Mesenchymal stem cell (in vitro differentiated cells and primary cell): ENCODE measurements around the gene DUOXA2.

Source experiments
- DNase-seq: peaks from one replicate; pipeline ENCODE4 v3.0.0-alpha.2; 2013
- H2AFZ ChIP-seq: one replicate; pipeline ENCODE4 v1.6.1; 2013; ENCODE audit warnings: low read depth, mild to moderate bottlenecking, control low read depth, inconsistent platforms, low read length, moderate library complexity
- H2AK5ac ChIP-seq: 2 replicates; pipeline ENCODE4 v1.6.1; 2013; ENCODE audit warnings: low read length, moderate library complexity, mild to moderate bottlenecking, inconsistent platforms; ENCODE audit not compliant: severe bottlenecking
- H2BK120ac ChIP-seq: one replicate; pipeline ENCODE4 v1.6.1; 2013; ENCODE audit warnings: low read depth, mild to moderate bottlenecking, inconsistent platforms, low read length, moderate library complexity
- H2BK12ac ChIP-seq, 2 experiments: one replicate each; pipeline ENCODE4 v1.6.1; 2013; ENCODE audit warnings: inconsistent platforms in 2 of 2, low read length in 2 of 2, mild to moderate bottlenecking in 2 of 2, moderate library complexity in 2 of 2, control low read depth in 1 of 2
- H2BK15ac ChIP-seq: one replicate; pipeline ENCODE4 v1.6.1; 2013; ENCODE audit warnings: mild to moderate bottlenecking, low read depth, inconsistent platforms; ENCODE audit not compliant: poor library complexity, severe bottlenecking
- H2BK5ac ChIP-seq: 2 replicates; pipeline ENCODE4 v1.6.1; 2013; ENCODE audit warnings: low read depth, mild to moderate bottlenecking, low read length, control low read depth, inconsistent platforms; ENCODE audit not compliant: poor library complexity, severe bottlenecking
- H3K14ac ChIP-seq, 2 experiments: one replicate each; pipeline ENCODE4 v1.6.1; 2013; ENCODE audit warnings: inconsistent platforms in 2 of 2, low read length in 2 of 2, control low read depth in 1 of 2, mild to moderate bottlenecking in 1 of 2, moderate library complexity in 1 of 2
- H3K18ac ChIP-seq, 2 experiments: one replicate each; pipeline ENCODE4 v1.6.1; 2013; ENCODE audit warnings: inconsistent platforms in 2 of 2, low read length in 2 of 2, control low read depth in 1 of 2, low read depth in 1 of 2, mild to moderate bottlenecking in 1 of 2
- H3K23ac ChIP-seq, 2 experiments: one replicate each; pipeline ENCODE4 v1.6.1; 2013; ENCODE audit warnings: inconsistent platforms in 2 of 2, low read length in 2 of 2, mild to moderate bottlenecking in 2 of 2, moderate library complexity in 2 of 2, control low read depth in 1 of 2
- H3K27ac ChIP-seq: 2 replicates; pipeline ENCODE4 v1.5.1; 2013; ENCODE audit warnings: mild to moderate bottlenecking, moderate library complexity, low read length, control low read depth, inconsistent platforms; ENCODE audit not compliant: poor library complexity, severe bottlenecking
- H3K27me3 ChIP-seq, 2 experiments: 2 replicates each; pipeline versions ENCODE4 v1.6.1 to v1.7.0; 2013; ENCODE audit warnings: low read length in 2 of 2, mild to moderate bottlenecking in 2 of 2, moderate library complexity in 2 of 2, control low read depth in 1 of 2, inconsistent platforms in 1 of 2; ENCODE audit not compliant: control insufficient read depth in 1 of 2, insufficient read depth in 1 of 2
- H3K36me3 ChIP-seq, 2 experiments: 2 replicates each; pipeline versions ENCODE4 v1.6.1 to v1.7.0; 2013; ENCODE audit warnings: low read length in 2 of 2, control low read depth in 1 of 2, inconsistent platforms in 1 of 2, low read depth in 1 of 2, mild to moderate bottlenecking in 1 of 2; ENCODE audit not compliant: insufficient read depth in 2 of 2, control insufficient read depth in 1 of 2
- H3K4ac ChIP-seq, 2 experiments: one replicate each; pipeline ENCODE4 v1.6.1; 2013; ENCODE audit warnings: inconsistent platforms in 2 of 2, low read length in 2 of 2, mild to moderate bottlenecking in 2 of 2, moderate library complexity in 2 of 2, control low read depth in 1 of 2, low read depth in 1 of 2
- H3K4me1 ChIP-seq: 2 replicates; pipeline ENCODE4 v1.6.1; 2013; ENCODE audit warnings: low read depth, low read length, control low read depth; ENCODE audit not compliant: control insufficient read depth, insufficient read depth
- H3K4me2 ChIP-seq: 2 replicates; pipeline ENCODE4 v1.6.1; 2013; ENCODE audit warnings: low read length, mild to moderate bottlenecking, inconsistent platforms; ENCODE audit not compliant: poor library complexity, severe bottlenecking
- H3K4me3 ChIP-seq, 2 experiments: 2 replicates each; pipeline versions ENCODE4 v1.5.1 to v1.7.0; 2013; ENCODE audit warnings: low read length in 2 of 2, mild to moderate bottlenecking in 2 of 2, control low read depth in 1 of 2, low read depth in 1 of 2; ENCODE audit not compliant: insufficient read depth in 1 of 2
- H3K79me1 ChIP-seq: replicated peaks from 2 replicates; pipeline ENCODE4 v1.6.1; 2013; ENCODE audit warnings: mild to moderate bottlenecking, control low read depth, low read length, inconsistent platforms; ENCODE audit not compliant: poor library complexity, severe bottlenecking
- H3K9ac ChIP-seq: 2 replicates; pipeline ENCODE4 v1.7.0; 2013; ENCODE audit warnings: mild to moderate bottlenecking, low read length, moderate library complexity
- H3K9me3 ChIP-seq: 2 replicates; pipeline ENCODE4 v1.7.0; 2013; ENCODE audit warnings: mild to moderate bottlenecking, low read length; ENCODE audit not compliant: control insufficient read depth
- H4K8ac ChIP-seq: one replicate; pipeline ENCODE4 v1.6.1; 2013; ENCODE audit warnings: inconsistent platforms, mild to moderate bottlenecking, low read length, moderate library complexity
- H4K91ac ChIP-seq: one replicate; pipeline ENCODE4 v1.6.1; 2013; ENCODE audit warnings: mild to moderate bottlenecking, low read length, inconsistent platforms
- WGBS: methylation state at CpG from one replicate; pipeline ENCODE4 v1.1.7; 2013; ENCODE audit warnings: mixed read lengths; 5-methylcytosine and 5-hydroxymethylcytosine counted together

The DUOXA2 gene

GRCh38 chr15:45087513-45087912 is 26.6 kb upstream of the DUOXA2 start:
- H3K23ac ChIP-seq: no peak overlapping the region
- DNase-seq: no peak
- H2BK120ac ChIP-seq: no peak overlapping the region
- H3K4me3 ChIP-seq: no peak overlapping the region
- WGBS: 58% methylated on average over 1 of the region's 1 CpG
- no peak overlapping the region for H2BK15ac ChIP-seq
- H3K14ac ChIP-seq: no peak overlapping the region
- H3K36me3 ChIP-seq: no peaks in the 10 kb centered on the region
- no peak overlapping the region for H4K91ac ChIP-seq
- no peak overlapping the region for H2AK5ac ChIP-seq
- no peak overlapping the region for H2AFZ ChIP-seq
- H3K4ac ChIP-seq: no peak overlapping the region
- H3K27me3 ChIP-seq: peaks cover 24 to 43% of the 10 kb centered on the region in 2 experiments
- no peak overlapping the region for H2BK12ac ChIP-seq
- no peak overlapping the region for H4K8ac ChIP-seq
- no peaks in the 10 kb centered on the region for H3K4me1 ChIP-seq
- no peak overlapping the region for H3K4me2 ChIP-seq
- no peak overlapping the region for H3K18ac ChIP-seq
- H2BK5ac ChIP-seq: no peak overlapping the region
- no peaks in the 10 kb centered on the region for H3K9me3 ChIP-seq
- no peak overlapping the region for H3K27ac ChIP-seq
- no peak overlapping the region for H3K9ac ChIP-seq
- no peaks in the 10 kb centered on the region for H3K79me1 ChIP-seq

- Histone ChIP-seq H4K91ac (no peak overlapping the region), H2BK120ac (no peak overlapping the region), H3K23ac (no peak overlapping the region), H2BK12ac (no peak overlapping the region), H3K18ac (no peak overlapping the region), H3K4me1 (no peaks in the 10 kb centered on the region), H2AFZ (no peak overlapping the region), H3K36me3 (no peaks in the 10 kb centered on the region), H2BK15ac (no peak overlapping the region), H3K4ac (no peak overlapping the region), H2AK5ac (no peak overlapping the region), H3K14ac (no peak overlapping the region), H3K27ac (no peak overlapping the region), H3K4me2 (no peak overlapping the region), H4K8ac (peak overlapping the region; percentile 17), H3K9ac (no peak overlapping the region), H3K79me1 (no peaks in the 10 kb centered on the region), H3K27me3 (peaks cover 30 to 55% of the 10 kb centered on the region in 2 experiments), H3K9me3 (no peaks in the 10 kb centered on the region), H2BK5ac (no peak overlapping the region), H3K4me3 (no peak overlapping the region)
- 85% methylated on average over 4 of the region's 10 CpGs for WGBS
- DNase-seq: peak; percentile 21
Observed at GRCh38 chr15:45088801-45089711, 25.1 kb upstream of the DUOXA2 start.

- H2BK120ac ChIP-seq: no peak overlapping the region
- no peak overlapping the region for H3K4ac ChIP-seq
- H4K91ac ChIP-seq: no peak overlapping the region
- H3K4me3 ChIP-seq: no peak overlapping the region
- no peaks in the 10 kb centered on the region for H3K79me1 ChIP-seq
- no peak overlapping the region for H2AK5ac ChIP-seq
- H2AFZ ChIP-seq: no peak overlapping the region
- H2BK12ac ChIP-seq: no peak overlapping the region
- H3K36me3 ChIP-seq: no peaks in the 10 kb centered on the region
- no peaks in the 10 kb centered on the region for H3K9me3 ChIP-seq
- no peak overlapping the region for H4K8ac ChIP-seq
- H3K18ac ChIP-seq: no peak overlapping the region
- 50% methylated on average over 1 of the region's 3 CpGs for WGBS
- no peak overlapping the region for H2BK5ac ChIP-seq
- DNase-seq: peak; percentile 44
- no peak overlapping the region for H3K4me2 ChIP-seq
- H3K4me1 ChIP-seq: no peaks in the 10 kb centered on the region
- H2BK15ac ChIP-seq: no peak overlapping the region
- H3K27ac ChIP-seq: no peak overlapping the region
- H3K27me3 ChIP-seq: peaks cover 32 to 57% of the 10 kb centered on the region in 2 experiments
- H3K14ac ChIP-seq: no peak overlapping the region
- no peak overlapping the region for H3K23ac ChIP-seq
- H3K9ac ChIP-seq: no peak overlapping the region
Observed at GRCh38 chr15:45089712-45090373, 24.3 kb upstream of the DUOXA2 start.

GRCh38 chr15:45091161-45091560 is 23.0 kb upstream of the DUOXA2 start:
- H3K27me3 ChIP-seq: peaks cover 37 to 67% of the 10 kb centered on the region in 2 experiments
- H3K4me2 ChIP-seq: no peak overlapping the region
- H3K14ac ChIP-seq: no peak overlapping the region
- H3K4me1 ChIP-seq: no peaks in the 10 kb centered on the region
- H3K9me3 ChIP-seq: no peaks in the 10 kb centered on the region
- H3K23ac ChIP-seq: no peak overlapping the region
- no peaks in the 10 kb centered on the region for H3K36me3 ChIP-seq
- WGBS: 47% methylated on average over 7 of the region's 7 CpGs
- H2AK5ac ChIP-seq: no peak overlapping the region
- no peak overlapping the region for H2AFZ ChIP-seq
- no peak overlapping the region for H4K8ac ChIP-seq
- no peak overlapping the region for H3K4ac ChIP-seq
- no peak overlapping the region for H2BK12ac ChIP-seq
- no peak overlapping the region for H2BK15ac ChIP-seq
- no peak overlapping the region for H2BK120ac ChIP-seq
- peak; percentile 63 for DNase-seq
- H2BK5ac ChIP-seq: no peak overlapping the region
- H3K9ac ChIP-seq: no peak overlapping the region
- no peak overlapping the region for H3K27ac ChIP-seq
- H4K91ac ChIP-seq: no peak overlapping the region
- no peak overlapping the region for H3K4me3 ChIP-seq
- H3K18ac ChIP-seq: no peak overlapping the region
- no peaks in the 10 kb centered on the region for H3K79me1 ChIP-seq
